OCI-LY7 (cell line): Measurements from ENCODE around the gene ZNF202. TPM values are rescaled to one million over a fixed set of nuclear protein-coding genes. Genes with fewer than 3 reads are reported as not detected.
"Not testable (repeated sequence)": the region's sequence is repeated elsewhere in the genome, so short reads cannot be mapped to it uniquely, and the experiment has no call there.

Experiments used
- BruUV-seq: library from RNA; stranded (reverse); fragments of 400-500 nt; replicated peaks from 2 replicates; lab custom pipeline; 2021; lab: Mats Ljungman, UMichigan
- CTCF ChIA-PET: fragments of 300-600 bp; sonication (Branson Sonifier 250); formaldehyde crosslinking; loops from one replicate; lab custom pipeline; 2022; ENCODE audit warnings: antibody characterized with exemption; ENCODE audit not compliant: unreplicated experiment; lab: Charles Lee
- POLR2A ChIA-PET: fragments of 300-600 bp; sonication (Branson Sonifier 250); formaldehyde crosslinking; loops from one replicate; lab custom pipeline; 2022; ENCODE audit warnings: antibody characterized with exemption; lab: Charles Lee
- DNase-seq: peaks from one replicate; pipeline ENCODE4 v3.0.0-alpha.2; 2015; ENCODE audit warnings: low spot score
- H2AFZ ChIP-seq: fragments of 200-600 bp; sonication (generic), shearing (Covaris generic); 2 replicates; pipeline ENCODE4 v1.6.1; 2014; ENCODE audit warnings: mild to moderate bottlenecking, antibody characterized with exemption, low read length, moderate library complexity
- H3K27ac ChIP-seq: fragments of 200-600 bp; sonication (generic); 2 replicates; pipeline ENCODE4 v1.5.1; 2014; ENCODE audit warnings: mixed run types, low read depth, mild to moderate bottlenecking, moderate library complexity, low read length, inconsistent platforms; ENCODE audit not compliant: poor library complexity, severe bottlenecking
- H3K36me3 ChIP-seq: fragments of 200-600 bp; sonication (generic); 2 replicates; pipeline ENCODE4 v1.6.1; 2014; ENCODE audit warnings: mild to moderate bottlenecking, antibody characterized with exemption, low read length, moderate library complexity, mixed read lengths; ENCODE audit not compliant: insufficient read depth
- H3K4me1 ChIP-seq: fragments of 200-600 bp; sonication (generic); 2 replicates; pipeline ENCODE4 v1.5.1; 2014; ENCODE audit warnings: mild to moderate bottlenecking, low read length; ENCODE audit not compliant: insufficient read depth, poor library complexity, severe bottlenecking
- H3K4me2 ChIP-seq: fragments of 200-600 bp; sonication (generic); 2 replicates; pipeline ENCODE4 v1.6.1; 2014; ENCODE audit warnings: mild to moderate bottlenecking, low read length
- H3K4me3 ChIP-seq: fragments of 200-600 bp; sonication (generic); 2 replicates; pipeline ENCODE4 v1.5.1; 2014; ENCODE audit warnings: mild to moderate bottlenecking, low read depth, low read length; ENCODE audit not compliant: poor library complexity, severe bottlenecking
- H3K79me2 ChIP-seq: fragments of 200-600 bp; sonication (generic); 2 replicates; pipeline ENCODE4 v1.6.1; 2016; ENCODE audit warnings: low read depth, mild to moderate bottlenecking, low read length, moderate library complexity, mixed read lengths; ENCODE audit not compliant: insufficient read depth
- H3K9me2 ChIP-seq: fragments of 200-600 bp; sonication (generic); 2 replicates; pipeline ENCODE4 v1.6.1; 2016; ENCODE audit warnings: mild to moderate bottlenecking, low read length, mixed read lengths; ENCODE audit not compliant: insufficient read depth
- H3K9me3 ChIP-seq: fragments of 200-600 bp; sonication (generic); 2 replicates; pipeline ENCODE4 v1.6.1; 2014; ENCODE audit warnings: mild to moderate bottlenecking, mixed run types, low read length, mixed read lengths
- H4K20me1 ChIP-seq: fragments of 200-600 bp; sonication (generic); 2 replicates; pipeline ENCODE4 v1.6.1; 2014; ENCODE audit warnings: mild to moderate bottlenecking, antibody characterized with exemption, low read length, moderate library complexity, mixed read lengths; ENCODE audit not compliant: insufficient read depth
- CTCF ChIP-seq: fragments of 200-600 bp; sonication (generic); conservative IDR thresholded peaks from 2 replicates; pipeline ENCODE4 v1.5.1; 2014; ENCODE audit warnings: mild to moderate bottlenecking, antibody characterized with exemption, low read length, moderate library complexity, mixed read lengths
- EZH2phosphoT487 ChIP-seq: fragments of 200-600 bp; sonication (generic); IDR thresholded peaks from 2 replicates; pipeline ENCODE4 v1.6.1; 2018; ENCODE audit warnings: low read depth, borderline replicate concordance, mild to moderate bottlenecking, mixed run types, antibody characterized with exemption, low read length, moderate library complexity, mixed read lengths
- intact Hi-C: fragments of 100-400 bp; cut with micrococcal nuclease; formaldehyde crosslinking; loops from one replicate; pipeline ENCODE4 v1.10.0; 2022; ENCODE audit not compliant: unreplicated experiment
- total RNA-seq, 2 experiments: library from RNA; depleted of rRNA in 1 of 2; stranded (reverse); fragments of >200 nt in 1 of 2; shearing (Covaris generic) in 1 of 2; gene quantifications; 2 replicates each; pipeline ENCODE4 v1.2.3, GENCODE V29; 2014 to 2022

Gene ZNF202
- total RNA-seq, 2 experiments from 2014 or later: 15.5 to 19.6 TPM

GRCh38 chr11:123718469-123718868, 23.0 kb downstream of the ZNF202 start:
- Histone ChIP-seq H3K4me1 (no peaks in the 10 kb centered on the region), H3K79me2 (no peaks in the 10 kb centered on the region), H3K9me3 (no peaks in the 10 kb centered on the region), H2AFZ (no peak overlapping the region), H3K27ac (no peak overlapping the region), H3K9me2 (no peaks in the 10 kb centered on the region), H4K20me1 (no peaks in the 10 kb centered on the region), H3K4me2 (no peak overlapping the region), H3K4me3 (no peak overlapping the region), H3K36me3 (peaks cover 1% of the 10 kb centered on the region; the same call in 1 of the 2 replicates)
- TF ChIP-seq EZH2phosphoT487 (no peak), CTCF (no peak)
- DNase-seq: no peak
- POLR2A ChIA-PET: no interaction called here
- no TSS peak for BruUV-seq
- intact Hi-C loops: no loop called here
- CTCF ChIA-PET: no interaction called here

GRCh38 chr11:123718063-123718462, 23.4 kb downstream of the ZNF202 start:
- H4K20me1 ChIP-seq: no peaks in the 10 kb centered on the region
- no TSS peak for BruUV-seq
- H3K9me3 ChIP-seq: no peaks in the 10 kb centered on the region
- no peak overlapping the region for H3K27ac ChIP-seq
- H3K9me2 ChIP-seq: no peaks in the 10 kb centered on the region
- no peak for DNase-seq
- CTCF ChIA-PET: no interaction called here
- POLR2A ChIA-PET: no interaction called here
- H2AFZ ChIP-seq: no peak overlapping the region
- TF ChIP-seq CTCF: no peak
- no peak for TF ChIP-seq EZH2phosphoT487
- no peaks in the 10 kb centered on the region for H3K4me1 ChIP-seq
- no peaks in the 10 kb centered on the region for H3K36me3 ChIP-seq
- intact Hi-C loops: no loop called here
- no peak overlapping the region for H3K4me3 ChIP-seq
- no peaks in the 10 kb centered on the region for H3K79me2 ChIP-seq
- H3K4me2 ChIP-seq: no peak overlapping the region

GRCh38 chr11:123712627-123713026, 28.8 kb downstream of the ZNF202 start:
- H3K9me3 ChIP-seq, H3K9me2 ChIP-seq, H2AFZ ChIP-seq, H3K36me3 ChIP-seq, H3K4me3 ChIP-seq, POLR2A ChIA-PET, H3K4me2 ChIP-seq, CTCF ChIA-PET, H3K79me2 ChIP-seq, H3K4me1 ChIP-seq, H4K20me1 ChIP-seq, BruUV-seq, DNase-seq, H3K27ac ChIP-seq: not testable (repeated sequence)
- intact Hi-C loops: loop anchor here (5.0 kb wide), 1 partner anchor 130 kb away; no protein-coding TSS in a partner anchor
